GM12878 (cell line): ENCODE data around the gene CTNNB1.

Source experiments
- EZH2 ChIP-seq: IDR thresholded peaks from 2 replicates; pipeline ENCODE4 v1.6.1; 2012; ENCODE audit warnings: low read depth, mild to moderate bottlenecking, control low read depth, inconsistent platforms, low read length, borderline replicate concordance; ENCODE audit not compliant: control insufficient read depth
- HDAC2 ChIP-seq: fragments of 200-600 bp; sonication (generic); IDR thresholded peaks from 2 replicates; pipeline ENCODE4 v1.6.1; 2017
- NFYB ChIP-seq: IDR thresholded peaks from 2 replicates; pipeline ENCODE4 v1.6.1; 2011; ENCODE audit warnings: low read depth, mild to moderate bottlenecking, low read length, improper control_type of control experiment, moderate library complexity; ENCODE audit not compliant: insufficient read depth
- TCF7 ChIP-seq: IDR thresholded peaks from 2 replicates; pipeline ENCODE4 v1.6.1; 2014; ENCODE audit warnings: antibody characterized with exemption, borderline replicate concordance
- TF ChIP-seq, protein P1 (sequence below), 3 experiments: IDR thresholded peaks in 2 of 3; conservative IDR thresholded peaks in 1 of 3; 2 replicates each; pipeline ENCODE4 v1.5.1; 2011; ENCODE audit warnings: low read depth in 3 of 3, low read length in 3 of 3, mild to moderate bottlenecking in 3 of 3, control low read depth in 2 of 3, moderate library complexity in 2 of 3, inconsistent platforms in 1 of 3, mixed read lengths in 1 of 3; ENCODE audit not compliant: control insufficient read depth in 2 of 3, insufficient read depth in 1 of 3; ENCODE audit errors: extremely low read depth in 1 of 3

DNA sequence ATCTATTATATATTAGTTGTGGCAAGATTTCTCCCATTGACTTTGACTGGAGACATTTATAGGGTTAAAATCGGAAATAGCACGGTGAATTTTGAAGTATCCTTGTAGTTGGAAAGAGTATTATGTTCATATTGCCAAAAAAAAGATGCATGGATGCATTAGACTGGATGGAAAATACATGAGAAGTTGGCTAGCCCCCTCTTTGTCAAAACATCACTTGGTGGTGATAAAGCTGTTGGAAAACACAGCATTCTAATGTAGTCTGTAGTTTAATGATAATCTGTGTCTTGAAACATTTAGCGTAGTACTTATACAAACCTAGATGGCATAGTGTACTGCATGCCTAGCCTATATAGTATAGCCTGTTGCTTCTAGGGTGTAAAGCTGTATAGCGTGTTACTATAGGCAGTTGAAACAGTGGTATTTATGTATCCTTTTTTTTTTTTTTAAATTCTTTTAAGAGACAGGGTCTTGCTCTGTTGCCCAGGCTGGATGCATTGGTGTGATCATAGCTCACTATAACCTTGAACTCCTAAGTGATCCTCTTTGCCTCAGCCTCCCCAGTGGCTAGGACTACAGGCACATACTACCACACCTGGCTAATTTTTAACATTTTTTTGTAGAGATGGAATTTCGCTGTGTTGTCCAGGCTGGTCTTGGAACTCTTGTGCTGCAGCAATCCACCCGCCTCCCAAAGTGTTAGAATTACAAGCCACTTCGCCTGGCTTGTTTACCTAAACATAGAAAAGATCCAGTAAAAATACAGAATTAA lies 21.8 kb downstream of the CTNNB1 start:
- TF ChIP-seq NFYB (no peak), HDAC2 (no peak), TCF7 (no peak), EZH2 (no peak)
- TF ChIP-seq, protein P1, sequence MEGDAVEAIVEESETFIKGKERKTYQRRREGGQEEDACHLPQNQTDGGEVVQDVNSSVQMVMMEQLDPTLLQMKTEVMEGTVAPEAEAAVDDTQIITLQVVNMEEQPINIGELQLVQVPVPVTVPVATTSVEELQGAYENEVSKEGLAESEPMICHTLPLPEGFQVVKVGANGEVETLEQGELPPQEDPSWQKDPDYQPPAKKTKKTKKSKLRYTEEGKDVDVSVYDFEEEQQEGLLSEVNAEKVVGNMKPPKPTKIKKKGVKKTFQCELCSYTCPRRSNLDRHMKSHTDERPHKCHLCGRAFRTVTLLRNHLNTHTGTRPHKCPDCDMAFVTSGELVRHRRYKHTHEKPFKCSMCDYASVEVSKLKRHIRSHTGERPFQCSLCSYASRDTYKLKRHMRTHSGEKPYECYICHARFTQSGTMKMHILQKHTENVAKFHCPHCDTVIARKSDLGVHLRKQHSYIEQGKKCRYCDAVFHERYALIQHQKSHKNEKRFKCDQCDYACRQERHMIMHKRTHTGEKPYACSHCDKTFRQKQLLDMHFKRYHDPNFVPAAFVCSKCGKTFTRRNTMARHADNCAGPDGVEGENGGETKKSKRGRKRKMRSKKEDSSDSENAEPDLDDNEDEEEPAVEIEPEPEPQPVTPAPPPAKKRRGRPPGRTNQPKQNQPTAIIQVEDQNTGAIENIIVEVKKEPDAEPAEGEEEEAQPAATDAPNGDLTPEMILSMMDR (IDR thresholded peaks at IDR 0.05 in 2 of 3, conservative IDR thresholded peaks at IDR 0.05 in 1 of 3; ENCODE audit: control insufficient read depth in 2 of 3, extremely low read depth in 1 of 3, insufficient read depth in 1 of 3, low read depth in 3 of 3, low read length in 3 of 3): no peak
